Measurements from ENCODE around the gene CCDC141.

CCDC141 gene

DNA sequence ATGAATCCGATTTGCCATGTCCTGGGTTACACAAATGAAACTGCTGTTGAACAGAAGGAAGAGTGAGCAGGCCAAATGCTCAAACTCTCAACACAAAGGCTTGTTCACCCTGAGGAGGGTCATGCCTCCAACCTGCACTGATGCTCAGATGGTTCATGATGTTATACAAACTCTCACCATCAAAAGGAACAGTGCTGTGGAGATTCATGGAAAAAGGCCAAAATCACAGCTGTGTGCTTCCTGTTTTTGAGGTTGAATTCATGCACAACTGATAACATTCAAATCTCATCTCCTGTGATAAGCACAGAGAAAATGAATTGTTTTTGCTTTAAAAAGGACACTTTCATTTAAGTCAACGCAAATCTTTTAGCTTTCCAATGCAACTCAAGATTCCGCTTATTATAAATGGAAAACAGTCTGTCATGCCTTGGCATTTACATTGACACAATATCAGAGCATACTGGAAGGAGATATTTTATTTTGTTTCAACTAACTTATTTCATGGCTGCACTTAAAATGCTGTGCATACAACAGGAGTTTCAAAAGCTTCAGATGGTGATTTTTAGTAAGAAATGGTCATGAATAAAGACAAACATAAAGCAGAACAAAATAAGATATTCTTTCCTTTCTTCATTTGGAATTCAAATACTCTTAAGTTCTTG lies 220.5 kb downstream of the CCDC141 start:
- TF ChIP-seq ARNTL (CRISPR knock-in tag; IDR thresholded peaks at IDR 0.05; ENCODE audit: borderline replicate concordance, low read depth) = no peak

DNA sequence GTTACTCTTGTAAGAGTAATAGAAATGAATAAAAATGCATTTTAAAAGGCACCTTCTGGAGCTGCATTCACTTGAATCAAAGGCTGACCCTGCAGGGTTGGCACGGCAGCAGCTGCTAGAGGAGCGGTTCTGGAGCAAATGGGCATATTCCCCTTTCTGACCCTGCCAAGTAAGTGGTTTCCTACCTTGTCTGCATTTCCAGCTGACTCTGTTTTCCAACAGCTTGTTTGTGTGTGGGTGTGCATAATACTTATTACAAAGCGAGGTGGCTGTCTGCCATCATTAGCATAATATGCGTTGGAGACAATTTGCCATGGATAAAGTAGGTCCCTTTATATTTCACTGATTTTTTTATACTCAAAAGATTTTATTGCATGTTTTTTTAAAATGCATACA lies 221.5 kb downstream of the CCDC141 start:
- no peak for ATAC-seq
- TF ChIP-seq ZFP3 (CRISPR knock-in tag; IDR thresholded peaks at IDR 0.05) = no peak
- TF ChIP-seq TSHZ2 (CRISPR knock-in tag; IDR thresholded peaks at IDR 0.05) = no peak
- no peak for TF ChIP-seq RARB (CRISPR knock-in tag; IDR thresholded peaks at IDR 0.05)
- TF ChIP-seq PPARA (CRISPR knock-in tag; IDR thresholded peaks at IDR 0.05; ENCODE audit: borderline replicate concordance) = no peak
- TF ChIP-seq ZNF70 (CRISPR knock-in tag; IDR thresholded peaks at IDR 0.05) = no peak
- TF ChIP-seq, protein P1, sequence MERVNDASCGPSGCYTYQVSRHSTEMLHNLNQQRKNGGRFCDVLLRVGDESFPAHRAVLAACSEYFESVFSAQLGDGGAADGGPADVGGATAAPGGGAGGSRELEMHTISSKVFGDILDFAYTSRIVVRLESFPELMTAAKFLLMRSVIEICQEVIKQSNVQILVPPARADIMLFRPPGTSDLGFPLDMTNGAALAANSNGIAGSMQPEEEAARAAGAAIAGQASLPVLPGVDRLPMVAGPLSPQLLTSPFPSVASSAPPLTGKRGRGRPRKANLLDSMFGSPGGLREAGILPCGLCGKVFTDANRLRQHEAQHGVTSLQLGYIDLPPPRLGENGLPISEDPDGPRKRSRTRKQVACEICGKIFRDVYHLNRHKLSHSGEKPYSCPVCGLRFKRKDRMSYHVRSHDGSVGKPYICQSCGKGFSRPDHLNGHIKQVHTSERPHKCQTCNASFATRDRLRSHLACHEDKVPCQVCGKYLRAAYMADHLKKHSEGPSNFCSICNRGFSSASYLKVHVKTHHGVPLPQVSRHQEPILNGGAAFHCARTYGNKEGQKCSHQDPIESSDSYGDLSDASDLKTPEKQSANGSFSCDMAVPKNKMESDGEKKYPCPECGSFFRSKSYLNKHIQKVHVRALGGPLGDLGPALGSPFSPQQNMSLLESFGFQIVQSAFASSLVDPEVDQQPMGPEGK (CRISPR knock-in tag; IDR thresholded peaks at IDR 0.05; ENCODE audit: borderline replicate concordance) = no peak
- no peak for TF ChIP-seq GLIS3 (CRISPR knock-in tag; IDR thresholded peaks at IDR 0.05)
- TF ChIP-seq, protein P2, sequence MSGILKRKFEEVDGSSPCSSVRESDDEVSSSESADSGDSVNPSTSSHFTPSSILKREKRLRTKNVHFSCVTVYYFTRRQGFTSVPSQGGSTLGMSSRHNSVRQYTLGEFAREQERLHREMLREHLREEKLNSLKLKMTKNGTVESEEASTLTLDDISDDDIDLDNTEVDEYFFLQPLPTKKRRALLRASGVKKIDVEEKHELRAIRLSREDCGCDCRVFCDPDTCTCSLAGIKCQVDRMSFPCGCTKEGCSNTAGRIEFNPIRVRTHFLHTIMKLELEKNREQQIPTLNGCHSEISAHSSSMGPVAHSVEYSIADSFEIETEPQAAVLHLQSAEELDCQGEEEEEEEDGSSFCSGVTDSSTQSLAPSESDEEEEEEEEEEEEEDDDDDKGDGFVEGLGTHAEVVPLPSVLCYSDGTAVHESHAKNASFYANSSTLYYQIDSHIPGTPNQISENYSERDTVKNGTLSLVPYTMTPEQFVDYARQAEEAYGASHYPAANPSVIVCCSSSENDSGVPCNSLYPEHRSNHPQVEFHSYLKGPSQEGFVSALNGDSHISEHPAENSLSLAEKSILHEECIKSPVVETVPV (CRISPR knock-in tag; IDR thresholded peaks at IDR 0.05) = no peak
- TF ChIP-seq CSDC2 (CRISPR knock-in tag; IDR thresholded peaks at IDR 0.05) = no peak
- TF ChIP-seq, protein P3, sequence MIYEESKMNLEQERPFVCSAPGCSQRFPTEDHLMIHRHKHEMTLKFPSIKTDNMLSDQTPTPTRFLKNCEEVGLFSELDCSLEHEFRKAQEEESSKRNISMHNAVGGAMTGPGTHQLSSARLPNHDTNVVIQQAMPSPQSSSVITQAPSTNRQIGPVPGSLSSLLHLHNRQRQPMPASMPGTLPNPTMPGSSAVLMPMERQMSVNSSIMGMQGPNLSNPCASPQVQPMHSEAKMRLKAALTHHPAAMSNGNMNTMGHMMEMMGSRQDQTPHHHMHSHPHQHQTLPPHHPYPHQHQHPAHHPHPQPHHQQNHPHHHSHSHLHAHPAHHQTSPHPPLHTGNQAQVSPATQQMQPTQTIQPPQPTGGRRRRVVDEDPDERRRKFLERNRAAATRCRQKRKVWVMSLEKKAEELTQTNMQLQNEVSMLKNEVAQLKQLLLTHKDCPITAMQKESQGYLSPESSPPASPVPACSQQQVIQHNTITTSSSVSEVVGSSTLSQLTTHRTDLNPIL (CRISPR knock-in tag; IDR thresholded peaks at IDR 0.05; ENCODE audit: low read depth) = no peak
- TF ChIP-seq ESRRG (CRISPR knock-in tag; IDR thresholded peaks at IDR 0.05) = no peak
- no peak for TF ChIP-seq ZNF8 (CRISPR knock-in tag; IDR thresholded peaks at IDR 0.05)
- no peak for TF ChIP-seq POU6F1 (CRISPR knock-in tag; IDR thresholded peaks at IDR 0.05; ENCODE audit: borderline replicate concordance, low read depth)
- no peak for TF ChIP-seq OSR1 (CRISPR knock-in tag; IDR thresholded peaks at IDR 0.05)
- no peak for TF ChIP-seq TOX (CRISPR knock-in tag; IDR thresholded peaks at IDR 0.05; ENCODE audit: borderline replicate concordance)
- TF ChIP-seq SNAI2 (CRISPR knock-in tag; IDR thresholded peaks at IDR 0.05) = no peak
- TF ChIP-seq ISL1 (CRISPR knock-in tag; IDR thresholded peaks at IDR 0.05) = no peak
- no peak for TF ChIP-seq ZFP30 (CRISPR knock-in tag; IDR thresholded peaks at IDR 0.05)

More for the DNA sequence above, 220.5 kb downstream of the CCDC141 start:
- peak; percentile 38; the same call in 1 of the 3 replicates for ATAC-seq

GRCh38 chr2:178827739-178828485 lies 222.0 kb downstream of the CCDC141 start:
- no peak for ATAC-seq
- TF ChIP-seq, protein P3 (CRISPR knock-in tag; IDR thresholded peaks at IDR 0.05; ENCODE audit: low read depth) = no peak
- TF ChIP-seq, protein P2 (CRISPR knock-in tag; IDR thresholded peaks at IDR 0.05) = no peak
- TF ChIP-seq TSHZ2 (CRISPR knock-in tag; IDR thresholded peaks at IDR 0.05) (no peak), ESRRG (CRISPR knock-in tag; IDR thresholded peaks at IDR 0.05) (no peak), SNAI2 (CRISPR knock-in tag; IDR thresholded peaks at IDR 0.05) (no peak), ZNF565 (CRISPR knock-in tag; conservative IDR thresholded peaks at IDR 0.05; ENCODE audit: low read depth) (no peak), ZNF8 (CRISPR knock-in tag; IDR thresholded peaks at IDR 0.05) (no peak), TCF4 (CRISPR knock-in tag; IDR thresholded peaks at IDR 0.05; ENCODE audit: borderline replicate concordance) (no peak)
